ENCODE data around the gene SLC14A1.

DNA sequence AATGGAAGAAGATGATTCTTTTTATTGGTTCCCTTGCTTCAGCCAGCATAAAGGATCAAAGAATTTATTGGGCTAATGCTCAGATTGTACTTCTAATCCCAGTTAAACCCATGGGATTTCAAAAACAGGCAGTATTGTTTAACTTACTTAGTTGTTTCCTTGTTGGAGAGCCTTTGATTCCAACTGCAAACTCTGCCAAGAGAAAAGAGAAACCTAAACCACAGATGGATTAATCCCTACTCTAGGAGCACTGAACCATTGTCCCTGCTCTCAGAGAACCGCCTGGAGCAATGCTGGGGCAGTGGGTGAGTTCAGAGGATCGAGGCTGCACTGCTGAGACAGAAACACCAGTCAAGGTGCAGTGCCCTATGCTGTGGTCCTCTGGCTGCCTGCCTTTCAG lies 56.6 kb downstream of the SLC14A1 start:
- TF ChIP-seq, protein P1, sequence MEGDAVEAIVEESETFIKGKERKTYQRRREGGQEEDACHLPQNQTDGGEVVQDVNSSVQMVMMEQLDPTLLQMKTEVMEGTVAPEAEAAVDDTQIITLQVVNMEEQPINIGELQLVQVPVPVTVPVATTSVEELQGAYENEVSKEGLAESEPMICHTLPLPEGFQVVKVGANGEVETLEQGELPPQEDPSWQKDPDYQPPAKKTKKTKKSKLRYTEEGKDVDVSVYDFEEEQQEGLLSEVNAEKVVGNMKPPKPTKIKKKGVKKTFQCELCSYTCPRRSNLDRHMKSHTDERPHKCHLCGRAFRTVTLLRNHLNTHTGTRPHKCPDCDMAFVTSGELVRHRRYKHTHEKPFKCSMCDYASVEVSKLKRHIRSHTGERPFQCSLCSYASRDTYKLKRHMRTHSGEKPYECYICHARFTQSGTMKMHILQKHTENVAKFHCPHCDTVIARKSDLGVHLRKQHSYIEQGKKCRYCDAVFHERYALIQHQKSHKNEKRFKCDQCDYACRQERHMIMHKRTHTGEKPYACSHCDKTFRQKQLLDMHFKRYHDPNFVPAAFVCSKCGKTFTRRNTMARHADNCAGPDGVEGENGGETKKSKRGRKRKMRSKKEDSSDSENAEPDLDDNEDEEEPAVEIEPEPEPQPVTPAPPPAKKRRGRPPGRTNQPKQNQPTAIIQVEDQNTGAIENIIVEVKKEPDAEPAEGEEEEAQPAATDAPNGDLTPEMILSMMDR (IDR thresholded peaks at IDR 0.05) = no peak
- no peak for TF ChIP-seq POLR2A (IDR thresholded peaks at IDR 0.05)
